Ecto neural progenitor cell (in vitro differentiated cells): ENCODE measurements around the gene KAT8.

Experiments used
- DNase-seq: peaks from one replicate; pipeline ENCODE4 v3.0.0-alpha.2; 2018; ENCODE audit warnings: low spot score

KAT8 gene

DNA sequence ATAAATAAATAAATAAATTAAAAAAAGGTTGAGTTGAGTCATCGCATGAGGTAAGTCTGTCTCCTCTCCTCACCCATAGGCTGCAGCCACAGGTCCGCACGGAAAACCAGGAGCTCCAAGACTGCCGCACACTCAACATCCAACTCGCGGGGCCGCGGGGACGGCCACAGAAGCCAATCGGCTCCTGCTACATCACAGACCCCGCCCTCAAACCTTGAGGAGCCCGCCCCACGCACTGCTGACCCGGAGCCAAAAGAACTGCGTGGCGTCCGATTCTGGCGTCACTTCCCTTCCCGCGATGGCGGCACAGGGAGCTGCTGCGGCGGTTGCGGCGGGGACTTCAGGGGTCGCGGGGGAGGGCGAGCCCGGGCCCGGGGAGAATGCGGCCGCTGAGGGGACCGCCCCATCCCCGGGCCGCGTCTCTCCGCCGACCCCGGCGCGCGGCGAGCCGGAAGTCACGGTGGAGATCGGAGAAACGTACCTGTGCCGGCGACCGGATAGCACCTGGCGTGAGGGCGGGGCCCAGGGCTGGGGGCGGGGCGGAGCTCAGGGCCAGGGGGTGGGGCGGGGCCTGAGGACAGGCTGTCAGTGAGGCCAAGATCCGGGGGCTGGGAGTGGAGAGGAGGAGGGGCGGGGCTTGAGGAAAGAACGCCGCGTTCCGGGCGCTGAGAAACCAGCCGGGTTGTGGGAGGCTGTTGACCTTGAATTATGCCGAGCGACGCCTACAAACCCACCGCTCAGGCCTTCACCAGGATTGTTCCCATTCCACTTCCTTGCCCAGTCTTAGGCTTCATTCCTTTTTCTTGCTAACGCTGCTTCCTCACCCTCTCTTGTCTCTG, at the start of gene KAT8:
TSS of gene KAT8 (plus strand) at position 281 of the 839 bp plus-strand sequence. CDS start at position 299, 18 bp downstream.
- peak; percentile 98 for DNase-seq

GRCh38 chr16:31071861-31072260, 45.6 kb upstream of the KAT8 start:
- DNase-seq, result no peak

DNA sequence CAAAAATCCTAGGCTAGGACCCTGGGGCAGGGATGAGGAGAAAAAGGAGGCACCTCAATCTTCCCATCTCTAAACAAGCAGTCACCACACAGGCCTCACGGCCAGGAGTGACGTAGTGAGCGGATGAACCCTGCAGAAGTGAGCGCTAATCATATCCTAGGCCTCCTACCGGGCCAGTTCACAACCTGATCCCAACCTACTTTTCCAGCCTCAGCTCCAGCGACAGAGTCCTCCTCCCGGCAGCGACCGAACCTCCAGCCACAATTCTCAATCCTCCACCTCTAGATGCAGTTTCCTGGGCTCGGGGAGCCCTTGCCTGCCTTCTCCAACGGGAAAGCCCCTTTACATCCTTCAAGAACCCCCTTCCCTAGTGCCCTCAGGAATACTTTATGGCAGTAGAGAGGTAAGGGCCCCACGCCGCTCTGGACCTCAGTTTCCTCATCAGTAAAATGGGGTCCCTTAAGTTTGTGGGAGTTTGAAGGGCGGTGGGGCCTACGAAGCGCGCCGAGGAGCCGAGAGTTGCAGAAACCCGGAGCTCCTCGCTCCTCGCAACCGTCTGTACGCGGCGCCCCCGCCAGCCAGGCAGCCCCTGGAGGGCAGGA, 44.8 kb upstream of the KAT8 start:
- DNase-seq, result no peak

- DNase-seq, result peak; percentile 94
These were observed 44.1 kb upstream of the KAT8 start for GRCh38 chr16:31073142-31073969.

DNA sequence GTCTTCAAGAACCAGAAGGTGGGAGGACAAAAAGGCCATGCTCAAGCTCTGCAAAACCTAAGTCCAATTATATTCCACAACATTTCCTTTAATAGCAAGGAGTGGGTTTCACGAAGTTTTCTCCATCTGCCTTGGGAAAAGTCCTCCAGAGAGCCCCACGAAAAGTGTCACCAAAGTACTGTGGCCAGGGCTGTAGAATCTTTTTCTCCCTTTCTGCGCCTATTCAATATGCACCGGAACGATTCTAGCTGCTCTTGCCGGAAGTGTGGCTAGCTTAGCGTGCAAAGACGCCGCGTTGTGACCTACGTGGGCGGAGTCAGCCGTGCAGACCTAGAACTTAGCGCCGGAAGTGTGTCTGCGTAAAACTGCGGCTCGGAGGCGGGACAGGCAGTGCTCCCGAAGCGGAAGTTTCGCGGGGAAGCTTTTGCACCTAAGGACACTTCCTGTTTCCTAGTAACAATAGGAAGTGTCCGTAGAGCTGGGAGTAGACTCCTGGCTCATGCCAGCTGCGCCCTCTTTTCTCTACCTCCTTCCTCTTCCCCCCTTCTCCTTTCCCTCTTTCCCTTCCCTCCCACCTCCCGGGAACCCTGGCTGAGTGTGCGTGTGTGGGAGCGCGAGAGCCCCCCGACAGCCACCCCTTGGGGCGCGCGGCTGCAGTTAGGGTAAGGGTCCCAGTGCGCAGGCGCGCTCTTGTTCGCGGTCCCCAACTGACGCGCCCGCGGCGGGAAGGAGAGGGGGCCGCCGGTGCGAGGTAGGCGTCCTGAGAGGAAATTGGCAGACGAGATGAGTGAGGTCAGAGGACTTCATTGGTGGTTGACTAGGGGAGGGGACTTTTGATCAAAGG, 43.3 kb upstream of the KAT8 start, which contains the start of the genes ZNF646 and ZNF668:
TSS of gene ZNF646 (plus strand) at position 453 of the 844 bp plus-strand sequence. CDS start 1,903 bp downstream, outside the sequence.
TSS of gene ZNF668 (minus strand) at position 271 of the 844 bp plus-strand sequence. CDS start 9,781 bp downstream, outside the sequence.
- DNase-seq, result peak; percentile 96

DNA sequence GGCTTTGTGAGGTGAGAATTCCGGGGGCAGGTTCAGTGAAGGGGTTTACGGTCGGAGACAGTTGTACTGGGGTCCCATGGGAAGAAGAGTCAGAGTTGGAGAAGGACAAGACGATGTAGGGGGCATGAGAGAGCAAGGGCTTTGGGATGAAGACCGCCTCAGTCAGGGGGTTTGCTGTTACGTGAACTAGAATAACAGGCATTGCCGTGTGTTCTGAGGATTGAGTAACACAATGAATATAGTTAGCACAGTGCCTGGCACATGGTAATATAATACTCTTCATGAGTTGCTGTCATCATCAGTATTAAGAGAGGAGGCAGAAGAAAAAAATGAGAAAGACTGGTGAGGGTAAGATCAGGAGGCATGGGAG, 42.7 kb upstream of the KAT8 start:
- DNase-seq, result no peak

DNA sequence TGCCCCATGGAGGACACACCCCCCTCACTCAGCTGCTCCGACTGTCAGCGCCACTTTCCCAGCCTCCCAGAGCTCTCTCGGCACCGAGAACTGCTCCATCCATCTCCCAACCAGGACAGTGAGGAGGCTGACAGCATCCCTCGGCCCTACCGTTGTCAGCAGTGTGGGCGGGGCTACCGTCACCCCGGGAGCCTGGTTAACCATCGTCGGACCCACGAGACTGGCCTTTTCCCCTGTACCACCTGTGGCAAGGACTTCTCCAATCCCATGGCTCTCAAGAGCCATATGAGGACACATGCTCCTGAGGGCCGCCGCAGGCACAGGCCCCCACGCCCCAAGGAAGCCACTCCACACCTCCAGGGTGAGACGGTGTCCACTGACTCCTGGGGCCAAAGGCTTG, 41.1 kb upstream of the KAT8 start:
- DNase-seq, result no peak

DNA sequence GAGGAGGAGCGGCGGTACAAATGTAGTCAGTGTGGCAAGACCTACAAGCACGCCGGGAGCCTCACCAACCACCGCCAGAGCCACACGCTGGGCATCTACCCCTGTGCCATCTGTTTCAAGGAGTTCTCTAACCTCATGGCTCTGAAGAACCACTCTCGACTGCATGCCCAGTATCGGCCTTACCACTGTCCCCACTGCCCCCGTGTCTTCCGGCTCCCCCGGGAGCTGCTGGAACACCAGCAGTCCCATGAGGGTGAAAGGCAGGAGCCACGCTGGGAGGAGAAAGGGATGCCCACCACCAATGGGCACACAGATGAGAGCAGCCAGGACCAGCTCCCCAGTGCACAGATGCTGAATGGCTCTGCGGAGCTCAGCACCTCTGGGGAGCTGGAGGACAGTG, 40.4 kb upstream of the KAT8 start:
- DNase-seq, result no peak

DNA sequence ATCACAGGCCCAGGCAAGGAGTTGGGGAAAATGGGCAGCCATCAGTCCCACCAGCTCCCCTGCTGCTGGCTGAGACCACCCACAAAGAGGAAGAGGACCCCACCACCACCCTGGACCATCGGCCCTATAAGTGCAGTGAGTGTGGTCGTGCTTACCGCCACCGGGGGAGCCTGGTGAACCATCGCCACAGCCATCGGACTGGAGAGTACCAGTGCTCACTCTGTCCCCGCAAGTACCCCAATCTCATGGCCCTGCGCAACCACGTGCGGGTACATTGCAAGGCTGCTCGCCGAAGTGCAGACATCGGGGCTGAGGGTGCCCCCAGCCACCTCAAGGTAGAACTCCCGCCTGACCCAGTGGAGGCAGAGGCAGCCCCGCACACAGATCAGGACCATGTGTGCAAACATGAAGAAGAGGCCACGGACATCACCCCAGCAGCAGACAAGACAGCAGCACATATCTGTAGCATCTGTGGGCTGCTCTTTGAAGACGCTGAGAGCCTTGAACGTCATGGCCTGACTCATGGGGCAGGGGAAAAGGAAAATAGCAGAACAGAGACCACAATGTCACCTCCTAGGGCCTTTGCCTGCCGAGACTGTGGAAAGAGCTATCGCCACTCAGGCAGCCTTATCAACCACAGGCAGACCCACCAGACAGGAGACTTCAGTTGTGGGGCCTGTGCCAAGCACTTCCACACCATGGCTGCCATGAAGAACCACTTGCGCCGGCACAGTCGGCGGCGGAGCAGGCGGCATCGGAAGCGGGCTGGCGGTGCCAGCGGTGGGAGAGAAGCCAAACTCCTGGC, 39.7 kb upstream of the KAT8 start:
- no peak for DNase-seq

- no peak for DNase-seq
These were observed 38.7 kb upstream of the KAT8 start for GRCh38 chr16:31078597-31079341.

DNA sequence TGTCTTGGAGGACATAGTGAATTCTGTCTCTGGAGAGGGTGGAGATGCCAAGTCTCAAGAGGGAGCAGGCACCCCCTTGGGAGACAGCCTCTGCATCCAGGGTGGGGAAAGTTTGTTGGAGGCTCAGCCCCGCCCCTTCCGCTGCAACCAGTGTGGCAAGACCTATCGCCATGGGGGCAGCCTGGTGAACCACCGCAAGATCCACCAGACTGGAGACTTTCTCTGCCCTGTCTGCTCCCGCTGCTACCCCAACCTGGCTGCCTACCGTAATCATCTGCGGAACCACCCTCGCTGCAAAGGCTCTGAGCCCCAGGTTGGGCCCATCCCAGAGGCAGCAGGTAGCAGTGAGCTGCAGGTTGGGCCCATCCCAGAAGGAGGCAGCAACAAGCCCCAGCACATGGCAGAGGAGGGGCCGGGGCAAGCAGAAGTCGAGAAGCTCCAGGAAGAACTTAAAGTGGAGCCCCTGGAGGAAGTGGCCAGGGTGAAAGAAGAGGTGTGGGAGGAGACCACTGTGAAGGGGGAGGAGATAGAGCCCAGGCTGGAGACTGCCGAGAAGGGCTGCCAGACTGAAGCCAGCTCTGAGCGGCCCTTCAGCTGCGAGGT, 38.0 kb upstream of the KAT8 start:
- no peak for DNase-seq

DNA sequence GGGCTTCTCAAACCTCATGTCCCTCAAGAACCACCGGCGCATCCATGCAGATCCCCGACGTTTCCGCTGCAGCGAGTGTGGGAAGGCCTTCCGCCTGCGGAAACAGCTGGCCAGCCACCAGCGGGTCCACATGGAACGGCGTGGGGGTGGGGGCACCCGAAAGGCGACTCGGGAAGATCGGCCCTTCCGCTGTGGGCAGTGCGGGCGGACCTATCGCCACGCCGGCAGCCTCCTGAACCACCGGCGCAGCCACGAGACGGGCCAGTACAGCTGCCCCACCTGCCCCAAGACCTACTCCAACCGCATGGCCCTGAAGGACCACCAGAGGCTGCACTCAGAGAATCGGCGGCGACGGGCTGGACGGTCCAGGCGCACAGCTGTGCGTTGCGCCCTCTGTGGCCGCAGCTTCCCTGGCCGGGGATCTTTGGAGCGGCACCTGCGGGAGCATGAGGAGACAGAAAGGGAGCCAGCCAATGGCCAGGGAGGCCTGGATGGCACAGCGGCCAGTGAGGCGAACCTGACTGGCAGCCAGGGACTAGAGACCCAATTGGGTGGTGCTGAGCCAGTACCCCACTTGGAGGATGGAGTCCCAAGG, 37.3 kb upstream of the KAT8 start:
- DNase-seq, result no peak

- no peak for DNase-seq
These were observed 36.6 kb upstream of the KAT8 start for GRCh38 chr16:31080756-31081419.

GRCh38 chr16:31081428-31082351, 35.8 kb upstream of the KAT8 start:
- DNase-seq, result no peak

DNA sequence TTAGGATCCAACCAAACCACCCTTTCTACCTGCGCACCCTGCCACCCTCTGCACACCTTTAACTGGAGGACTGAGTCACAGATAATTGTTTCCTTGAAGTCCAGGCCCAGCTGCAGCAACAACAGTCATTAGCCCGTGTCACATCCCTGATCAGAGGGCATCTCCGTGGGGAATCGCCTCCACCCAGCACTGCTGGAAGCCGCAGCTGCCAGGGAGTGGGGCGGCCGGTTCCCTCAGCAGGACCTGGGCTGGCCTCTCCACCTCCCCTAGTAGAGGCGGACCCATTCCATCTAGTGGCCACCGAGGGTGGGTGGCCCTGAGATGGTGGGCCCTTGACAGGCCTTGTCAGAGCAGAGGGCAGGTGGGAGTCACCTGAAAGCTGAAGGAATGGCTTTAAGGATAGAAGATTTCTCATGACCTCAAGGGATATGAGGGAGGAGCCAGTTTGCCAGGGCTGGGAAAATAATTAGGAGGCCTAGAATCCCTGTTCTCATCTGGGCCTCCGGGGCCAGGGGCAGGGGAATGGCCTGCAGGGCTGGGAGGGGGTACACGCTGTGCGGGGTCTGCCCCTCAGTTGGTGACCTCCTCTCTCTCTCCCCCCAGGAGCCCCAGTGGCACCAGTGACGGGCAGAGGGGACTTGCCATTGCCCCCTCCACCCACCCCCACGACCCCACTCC, 35.0 kb upstream of the KAT8 start:
- no peak for DNase-seq

DNA sequence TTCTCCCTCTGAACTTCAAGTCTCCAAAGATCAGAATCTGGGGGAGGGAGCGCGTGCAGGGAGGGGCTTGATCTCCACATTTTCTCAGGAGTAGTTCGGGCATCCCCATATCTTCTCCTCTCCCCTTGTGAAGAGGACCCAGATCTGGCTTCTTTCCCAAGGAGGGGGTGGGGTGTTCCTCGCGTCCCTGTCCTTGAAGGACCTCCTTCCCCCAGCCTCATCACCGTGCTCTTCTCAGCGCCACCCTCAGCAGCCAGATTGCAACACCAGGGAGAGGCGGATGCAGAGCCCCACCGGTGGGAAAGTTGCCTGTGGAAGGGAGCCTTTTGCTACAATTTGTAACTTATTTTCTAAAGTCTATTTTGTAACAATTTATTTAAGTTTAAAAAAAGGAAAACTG, 34.4 kb upstream of the KAT8 start:
- no peak for DNase-seq

- no peak for DNase-seq
These were observed 33.9 kb upstream of the KAT8 start for GRCh38 chr16:31083556-31083955.
